ENCODE data around the gene OCRL. TPM values are rescaled to one million over a fixed set of nuclear protein-coding genes. Genes with fewer than 3 reads are reported as not detected.

OCRL gene
- total RNA-seq, 2 donors from 2014 or later, result 10.6 to 12.6 TPM

DNA sequence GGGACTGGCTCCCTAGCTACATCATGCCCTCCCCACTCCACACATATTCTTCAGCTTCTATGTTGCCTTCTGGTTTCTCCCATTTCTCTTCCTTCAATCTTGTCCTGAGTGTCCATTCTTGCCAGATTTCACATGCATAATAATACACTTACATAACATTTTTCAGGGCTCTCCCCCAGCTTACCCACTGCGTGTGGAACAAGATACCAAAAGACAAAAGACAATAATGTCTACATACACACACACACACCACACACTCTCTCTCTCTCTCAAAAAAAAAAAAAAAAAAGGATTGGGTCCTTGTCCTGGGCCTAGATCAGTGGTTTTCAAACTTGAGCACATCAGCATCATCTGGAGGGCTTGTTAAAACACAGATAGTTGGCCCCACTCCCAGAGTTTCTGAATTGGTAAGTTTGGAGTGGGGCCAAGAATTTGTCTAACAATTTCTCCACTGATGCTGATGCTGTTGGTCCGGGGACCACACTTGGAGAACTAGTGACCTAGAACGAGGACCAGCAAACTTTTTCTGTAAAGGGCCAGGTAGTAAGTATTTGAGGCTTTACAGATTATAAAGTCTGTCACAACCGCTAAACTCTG is 10.3 kb upstream of the OCRL start:
- H3K27me3 ChIP-seq, result no peaks in the 10 kb centered on the region
- H3K4me3 ChIP-seq, result no peak overlapping the region
- H3K9me3 ChIP-seq, result no peaks in the 10 kb centered on the region
- no peak for DNase-seq (ENCODE audit: low spot score)
- no peaks in the 10 kb centered on the region for H3K4me1 ChIP-seq
- H3K36me3 ChIP-seq, result no peaks in the 10 kb centered on the region
- no peak overlapping the region for H3K27ac ChIP-seq
- no peak for TF ChIP-seq CTCF (IDR thresholded peaks at IDR 0.05)

DNA sequence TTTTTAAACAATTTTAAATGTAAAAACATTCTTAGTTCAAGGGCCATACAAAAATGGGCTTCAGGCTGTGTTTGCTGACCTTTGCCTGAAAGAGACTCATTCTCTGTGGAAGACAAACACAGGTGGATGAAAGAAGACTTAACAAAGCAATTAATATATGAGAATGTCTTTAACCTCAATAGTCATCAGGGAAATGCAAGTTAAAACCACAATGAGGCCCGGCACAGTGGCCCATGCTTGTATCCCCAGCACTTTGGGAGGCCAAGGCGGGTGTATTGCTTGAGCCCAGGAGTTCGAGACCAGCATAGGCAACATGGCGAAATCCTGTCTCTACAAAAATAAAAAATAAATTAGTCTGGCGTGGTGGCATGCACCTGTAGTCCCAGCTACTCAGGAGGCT is 9.6 kb upstream of the OCRL start:
- no peak overlapping the region for H3K27ac ChIP-seq
- H3K9me3 ChIP-seq, result no peaks in the 10 kb centered on the region
- no peaks in the 10 kb centered on the region for H3K4me1 ChIP-seq
- DNase-seq (ENCODE audit: low spot score), result no peak
- H3K36me3 ChIP-seq, result no peaks in the 10 kb centered on the region
- H3K27me3 ChIP-seq, result no peaks in the 10 kb centered on the region
- TF ChIP-seq CTCF (IDR thresholded peaks at IDR 0.05), result no peak
- no peak overlapping the region for H3K4me3 ChIP-seq

GRCh38 chrX:129531132-129531531 is 8.9 kb upstream of the OCRL start:
- H3K4me1 ChIP-seq, result no peaks in the 10 kb centered on the region

GRCh38 chrX:129534816-129535578 is 5.1 kb upstream of the OCRL start:
- Histone ChIP-seq H3K4me3 (no peak overlapping the region), H3K4me1 (no peaks in the 10 kb centered on the region), H3K36me3 (no peaks in the 10 kb centered on the region), H3K27me3 (no peaks in the 10 kb centered on the region), H3K9me3 (no peaks in the 10 kb centered on the region), H3K27ac (no peak overlapping the region)
- DNase-seq (ENCODE audit: low spot score), result no peak
- no peak for TF ChIP-seq CTCF (IDR thresholded peaks at IDR 0.05)

More at GRCh38 chrX:129531132-129531531, 8.9 kb upstream of the OCRL start:
- no peak for TF ChIP-seq CTCF (IDR thresholded peaks at IDR 0.05)
- no peak overlapping the region for H3K4me3 ChIP-seq
- no peaks in the 10 kb centered on the region for H3K9me3 ChIP-seq
- no peaks in the 10 kb centered on the region for H3K36me3 ChIP-seq
- H3K27ac ChIP-seq, result no peak overlapping the region
- no peak for DNase-seq (ENCODE audit: low spot score)
- H3K27me3 ChIP-seq, result no peaks in the 10 kb centered on the region

GRCh38 chrX:129540722-129541184 is 694 bp downstream of the OCRL start:
- Histone ChIP-seq H3K27ac (peak overlapping the region; percentile 83 to 87), H3K4me3 (peak overlapping the region; percentile 69 to 70), H3K4me1 (peaks cover 0 to 3% of the 10 kb centered on the region in 2 donors), H3K36me3 (no peaks in the 10 kb centered on the region), H3K27me3 (no peaks in the 10 kb centered on the region), H3K9me3 (no peaks in the 10 kb centered on the region)
- no peak for TF ChIP-seq CTCF (IDR thresholded peaks at IDR 0.05)
- DNase-seq (ENCODE audit: low spot score), result no peak

Data from right atrium auricular region (tissue), 2 donors.